HG02678 (cell line): Measurements from ENCODE around the gene CD3G.
A peak's percentile ranks its signal among the peaks of the same experiment; 100 is the strongest.
"Not testable (repeated sequence)": the region's sequence is repeated elsewhere in the genome, so short reads cannot be mapped to it uniquely, and the experiment has no call there.

ENCODE experiments used
- ATAC-seq: cut with Tn5 transposase; IDR thresholded peaks from one replicate; pipeline ENCODE4 v1.9.1; 2021; ENCODE audit warnings: mild to moderate bottlenecking, moderate library complexity; ENCODE audit not compliant: unreplicated experiment

The CD3G gene

DNA sequence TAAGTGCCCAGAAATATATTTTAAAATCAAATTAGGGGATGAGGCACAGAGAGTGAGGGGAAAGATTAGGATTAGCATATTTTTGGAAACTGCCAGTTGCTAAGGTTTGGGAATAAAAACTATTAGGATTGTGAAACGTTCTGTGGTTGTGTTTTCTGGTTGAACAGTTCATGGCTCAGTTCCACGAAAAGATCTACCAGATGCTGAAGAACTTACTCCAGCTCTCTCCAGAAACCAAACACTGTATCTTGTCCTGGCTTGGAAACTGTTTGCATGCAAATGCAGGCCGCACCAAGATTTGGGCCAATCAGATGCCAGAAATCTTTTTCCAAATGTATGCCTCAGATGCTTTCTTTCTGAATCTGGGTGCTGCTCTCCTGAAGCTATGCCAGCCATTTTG is 30.6 kb downstream of the CD3G start:
- ATAC-seq = no peak

- ATAC-seq = no peak
These were observed 31.8 kb downstream of the CD3G start for GRCh38 chr11:118375978-118376377.

- ATAC-seq = no peak
These were observed 35.4 kb downstream of the CD3G start for GRCh38 chr11:118379497-118379896.

DNA sequence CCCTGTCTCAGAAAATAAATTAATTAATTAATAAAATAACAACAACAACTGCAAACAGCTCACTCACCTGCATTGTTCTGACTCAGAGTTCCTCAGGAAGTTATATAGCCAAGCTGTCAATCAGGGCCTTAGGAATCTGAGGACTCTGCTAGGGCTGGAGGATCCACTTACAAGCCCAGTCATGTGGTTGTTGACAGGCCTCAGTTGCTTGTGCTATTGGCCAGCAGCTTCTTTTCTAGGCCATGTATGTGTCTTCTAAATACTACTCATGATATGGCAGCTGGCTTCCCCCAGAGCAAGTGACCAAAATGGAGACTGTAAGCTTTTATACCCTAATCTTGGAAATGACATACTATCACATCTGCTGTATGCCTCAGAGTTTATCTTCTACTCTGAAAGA is 36.4 kb downstream of the CD3G start:
- ATAC-seq = no peak

- ATAC-seq = no peak
These were observed 38.8 kb downstream of the CD3G start for GRCh38 chr11:118382954-118383353.

DNA sequence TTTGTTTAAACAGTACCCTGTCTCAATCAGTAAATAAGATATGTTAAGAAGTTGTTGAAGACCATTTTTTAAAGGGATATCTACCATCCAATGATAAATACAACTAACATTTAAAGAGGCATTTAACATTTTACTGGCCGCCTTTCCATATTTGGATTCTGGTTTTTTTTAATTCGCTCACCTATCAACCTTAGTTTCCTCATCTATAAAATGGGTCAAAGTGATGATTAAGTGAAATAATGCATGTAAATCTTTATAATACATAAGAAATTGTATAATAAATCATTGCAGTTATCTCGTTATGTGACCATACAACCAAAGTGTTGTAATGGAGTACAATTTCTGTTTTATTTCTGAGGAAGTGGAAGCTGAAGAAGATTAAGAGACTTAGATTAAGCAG is 39.5 kb downstream of the CD3G start:
- no peak for ATAC-seq

DNA sequence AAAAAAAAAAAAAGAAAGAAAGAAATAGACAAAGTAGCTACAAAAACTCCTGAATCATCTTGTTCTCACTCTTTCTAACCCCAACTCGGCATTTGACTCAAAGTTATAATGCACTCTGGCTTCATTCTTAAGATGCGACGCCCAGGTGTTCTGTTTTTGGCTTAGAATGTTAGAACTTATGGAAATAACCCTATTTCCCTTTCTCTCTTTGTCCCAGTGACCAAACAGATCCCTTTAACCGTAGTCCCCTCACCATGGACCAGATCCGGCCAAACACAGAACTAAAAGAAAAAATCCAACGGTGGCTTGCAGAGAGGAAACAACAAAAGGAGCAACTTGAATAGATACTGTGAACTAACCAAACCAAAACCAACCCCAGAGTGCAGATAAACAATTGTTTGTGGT is 52.0 kb downstream of the CD3G start:
- ATAC-seq = no peak

DNA sequence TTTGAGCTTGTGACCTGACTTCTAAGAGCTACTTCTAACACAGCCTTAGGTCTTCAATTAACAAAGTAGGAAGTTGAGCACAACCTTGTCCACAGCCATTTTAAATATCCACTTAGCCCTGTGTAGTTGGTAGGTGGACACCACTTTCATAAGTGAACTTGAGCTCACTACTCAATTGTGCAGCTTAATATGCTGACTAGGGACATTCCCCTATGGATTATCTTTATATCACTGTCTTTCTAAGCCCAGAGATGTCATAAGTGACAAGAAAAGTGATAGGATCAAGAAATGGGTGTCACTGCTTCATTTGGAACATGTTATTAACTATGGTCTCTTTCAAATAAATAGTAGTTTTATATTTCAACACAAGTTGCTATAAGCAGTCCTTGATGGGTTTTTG is 53.3 kb downstream of the CD3G start:
- no peak for ATAC-seq

- no peak for ATAC-seq
These were observed 54.8 kb downstream of the CD3G start for GRCh38 chr11:118398791-118399559.

DNA sequence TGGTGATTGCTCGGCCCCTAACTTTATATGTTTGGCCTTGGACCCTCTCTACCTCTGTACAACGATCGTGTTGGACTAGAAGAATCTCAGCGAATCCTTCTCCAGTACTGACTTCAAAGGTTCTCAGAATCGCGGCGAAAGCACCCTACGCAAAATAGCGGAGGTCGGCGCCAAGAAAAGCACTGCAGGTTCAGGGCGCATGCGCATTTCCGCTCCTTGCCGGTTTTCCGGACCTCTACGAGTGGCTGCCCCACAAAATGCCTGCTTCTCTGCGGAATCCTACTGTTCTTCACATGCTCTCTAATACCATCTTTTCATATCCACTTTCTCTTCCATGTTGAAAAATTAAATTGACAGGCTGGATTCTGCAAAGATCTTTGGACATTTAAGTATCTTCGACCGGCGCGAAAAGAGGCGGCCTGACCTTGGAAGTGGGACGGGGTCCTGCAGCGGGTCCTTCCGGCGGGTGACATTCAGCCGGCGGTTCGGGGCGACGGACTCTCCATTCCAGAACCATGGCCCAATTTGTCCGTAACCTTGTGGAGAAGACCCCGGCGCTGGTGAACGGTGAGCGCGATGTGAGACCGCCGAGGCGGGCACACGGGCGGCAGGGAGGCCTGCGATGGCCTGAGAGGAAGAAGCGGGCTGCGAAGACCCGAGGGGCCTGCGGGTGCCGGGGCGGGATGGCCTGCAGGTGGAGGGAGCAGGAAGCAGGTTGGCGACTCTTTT is 57.2 kb downstream of the CD3G start, which contains the start of gene ATP5MG:
ATP5MG (plus strand) TSS at position 456 of the 729 bp plus-strand sequence; CDS start at position 516, 60 bp downstream.
- ATAC-seq = peak; percentile 63

DNA sequence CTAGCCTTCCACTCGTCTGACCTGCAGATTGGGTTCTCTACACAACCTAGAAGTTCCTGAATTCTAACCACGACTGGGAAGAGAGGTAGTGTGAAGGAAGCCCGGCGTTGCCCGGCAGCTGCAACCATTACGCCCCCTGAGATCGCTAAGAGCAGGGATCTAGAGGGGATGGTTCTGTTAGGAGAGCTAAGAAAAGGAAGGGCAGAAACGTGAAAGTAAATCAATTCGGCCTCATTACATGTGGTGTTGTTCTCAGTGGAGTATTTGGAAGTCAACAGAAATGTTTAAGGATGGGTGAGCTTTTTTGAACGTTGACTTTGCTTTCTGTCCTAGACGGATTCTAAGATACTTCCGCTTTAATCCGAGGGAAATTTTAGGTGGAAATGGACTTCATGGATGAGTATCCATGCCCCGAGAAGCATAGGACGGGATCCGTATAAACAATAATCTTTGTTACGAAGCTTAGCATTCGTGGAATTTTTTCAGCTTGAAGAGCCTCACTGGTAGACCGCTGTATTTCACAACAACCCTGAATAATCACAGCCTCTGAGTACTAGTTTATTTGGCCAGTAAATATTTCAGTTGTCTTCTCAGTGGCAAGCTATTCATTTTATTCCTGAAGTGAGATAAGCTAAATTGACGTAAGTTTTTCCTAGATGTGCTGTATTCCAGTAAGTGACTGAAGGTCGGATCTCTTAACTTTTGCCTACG is 57.9 kb downstream of the CD3G start:
- no peak for ATAC-seq

DNA sequence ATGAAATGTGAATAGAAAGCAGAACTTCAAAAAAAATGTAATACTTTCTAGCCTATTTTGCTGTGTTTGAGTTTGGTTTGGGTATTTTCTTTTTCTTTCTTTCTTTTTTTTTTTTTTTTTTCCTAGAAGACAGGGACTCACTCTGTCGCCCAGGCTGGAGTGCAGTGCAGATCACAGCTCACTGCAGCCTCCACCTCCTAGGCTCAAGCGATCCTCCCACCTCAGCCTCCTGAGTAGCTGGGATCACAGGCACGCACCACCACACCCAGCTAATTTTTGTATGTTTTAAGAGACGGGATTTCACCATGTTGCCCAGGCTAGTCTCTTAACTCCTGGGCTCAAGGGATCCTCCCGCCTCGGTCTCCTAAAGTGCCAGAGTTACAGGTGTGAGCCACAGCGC is 58.5 kb downstream of the CD3G start:
- ATAC-seq = not testable (repeated sequence)
